ENCODE results near the gene HBP1. TPM values are rescaled to one million over a fixed set of nuclear protein-coding genes. Genes with fewer than 3 reads are reported as not detected.

The HBP1 gene
- total and polyA plus RNA-seq, 2 of the 8 experiments (the other 6 are each of a cell fraction or from before 2014, with no cell fraction given) = 28.9 to 29.2 TPM

GRCh38 chr7:107185716-107186115, 16.9 kb downstream of the HBP1 start:
- Histone ChIP-seq H2BK5ac (ENCODE audit: low read depth, low read length) (no peak overlapping the region), H4K5ac (ENCODE audit: insufficient read length, low read depth, low read length) (no peak overlapping the region), H3K79me1 (ENCODE audit: low read depth, low read length) (no peaks in the 10 kb centered on the region), H2BK15ac (ENCODE audit: low read length) (no peak overlapping the region), H3K4me2 (ENCODE audit: insufficient read depth in 1 of 2, low read depth in 2 of 2, low read length in 2 of 2) (no peak overlapping the region), H2AFZ (ENCODE audit: low read length) (no peak overlapping the region), H3K23me2 (ENCODE audit: low read depth, low read length) (no peaks in the 10 kb centered on the region), H2BK120ac (replicated peaks; ENCODE audit: low read depth, low read length) (no peak overlapping the region), H3K27me3 (replicated peaks in 1 of 4; ENCODE audit: control insufficient read depth in 3 of 4, extremely low read depth in 1 of 4, insufficient read depth in 3 of 4, low read length in 3 of 4) (no peaks in the 10 kb centered on the region), H3K9me3 (ENCODE audit: insufficient read depth in 2 of 2, low read depth in 1 of 2, low read length in 1 of 2) (no peaks in the 10 kb centered on the region), H4K91ac (replicated peaks; ENCODE audit: insufficient read length, low read length) (no peak overlapping the region), H3K18ac (ENCODE audit: extremely low read depth, low read length) (no peak overlapping the region), H3K23ac (ENCODE audit: insufficient read length) (no peak overlapping the region), H3K27ac (ENCODE audit: low read depth, low read length) (no peak overlapping the region), H3K36me3 (ENCODE audit: control insufficient read depth in 2 of 4, insufficient read depth in 4 of 4, low read length in 3 of 4) (peaks cover 7 to 60% (median 31%) of the 10 kb centered on the region in 4 experiments; a peak in 7 of 8 replicates), H2BK20ac (ENCODE audit: low read length) (no peak overlapping the region), H3K9ac (replicated peaks in 1 of 4; ENCODE audit: extremely low read depth in 1 of 4, low read depth in 3 of 4, low read length in 3 of 4) (no peak overlapping the region), H3K4me1 (replicated peaks in 1 of 4; ENCODE audit: control insufficient read depth in 3 of 4, insufficient read depth in 4 of 4, low read length in 3 of 4) (no peaks in the 10 kb centered on the region), H3K4me3 (ENCODE audit: extremely low read depth in 1 of 4, insufficient read depth in 2 of 4, low read depth in 3 of 4, low read length in 4 of 4) (no peak overlapping the region), H3K79me2 (ENCODE audit: control insufficient read depth in 1 of 2, insufficient read depth in 2 of 2, low read length in 2 of 2) (no peaks in the 10 kb centered on the region), H3K4ac (replicated peaks; ENCODE audit: insufficient read length, low read depth, low read length) (no peak overlapping the region), H4K8ac (ENCODE audit: extremely low read depth, insufficient read depth, low read length) (no peak overlapping the region), H3K56ac (replicated peaks; ENCODE audit: insufficient read length, low read depth, low read length) (no peak overlapping the region), H4K20me1 (replicated peaks in 1 of 2; ENCODE audit: control insufficient read depth in 1 of 2, insufficient read depth in 2 of 2, low read length in 2 of 2) (peaks cover 0 to 3% of the 10 kb centered on the region in 2 experiments), H2BK12ac (ENCODE audit: low read depth, low read length) (no peak overlapping the region), H2AK5ac (ENCODE audit: low read depth, low read length) (no peak overlapping the region), H3K14ac (ENCODE audit: insufficient read length) (no peak overlapping the region)
- ChIA-PET POLR2A (ENCODE audit: partially characterized antibody) (no interaction called here), CTCF (ENCODE audit: partially characterized antibody) (no interaction called here)
- FAIRE-seq = no peak
- 87% methylated on average over 4 of the region's 4 CpGs; no CpG with 5 or more reads in 1 of the 2 experiments for WGBS, 2 experiments (ENCODE audit: extremely low coverage in 1 of 2, insufficient coverage in 1 of 2, insufficient read length in 1 of 2, insufficient replicate concordance in 2 of 2, low coverage in 1 of 2, low lambda C conversion rate in 2 of 2, missing lambda C conversion rate in 1 of 2)
- no peak for DNase-seq (ENCODE audit: low read depth in 1 of 2, low spot score in 2 of 2)
- TF ChIP-seq ZNF274 (IDR thresholded peaks at IDR 0.05; ENCODE audit: borderline replicate concordance, extremely low read depth, low read length) (no peak), CTCF (IDR thresholded peaks at IDR 0.05; ENCODE audit: control extremely low read depth in 1 of 3, insufficient read depth in 1 of 3, low read depth in 1 of 3, low read length in 3 of 3) (no peak), CHD2 (IDR thresholded peaks at IDR 0.05; ENCODE audit: low read length) (no peak), BRCA1 (IDR thresholded peaks at IDR 0.05; ENCODE audit: low read depth, low read length) (no peak), ATF3 (IDR thresholded peaks at IDR 0.05; ENCODE audit: insufficient read depth, low read depth, low read length) (no peak), SIN3A (conservative IDR thresholded peaks at IDR 0.05 in 1 of 2, IDR thresholded peaks at IDR 0.05 in 1 of 2; ENCODE audit: low read depth in 1 of 2, low read length in 2 of 2) (no peak), KDM4A (IDR thresholded peaks at IDR 0.05; ENCODE audit: low read depth, low read length, severe bottlenecking) (no peak), E2F6 (IDR thresholded peaks at IDR 0.05) (no peak), CBX5 (IDR thresholded peaks at IDR 0.05; ENCODE audit: low read depth, low read length) (no peak), GABPA (IDR thresholded peaks at IDR 0.05; ENCODE audit: borderline replicate concordance, insufficient read depth, low read length) (no peak)

Data from H1 (cell line).